ENCODE results near the gene RHBDL1. TPM values are rescaled to one million over a fixed set of nuclear protein-coding genes. Genes with fewer than 3 reads are reported as not detected.

RHBDL1 gene
- total and polyA plus RNA-seq, 9 of the 15 experiments (the other 6 are each of a cell fraction or from before 2014, with no cell fraction given) = 0.03 to 5.6 (median 1.3) TPM; not detected in 1

DNA sequence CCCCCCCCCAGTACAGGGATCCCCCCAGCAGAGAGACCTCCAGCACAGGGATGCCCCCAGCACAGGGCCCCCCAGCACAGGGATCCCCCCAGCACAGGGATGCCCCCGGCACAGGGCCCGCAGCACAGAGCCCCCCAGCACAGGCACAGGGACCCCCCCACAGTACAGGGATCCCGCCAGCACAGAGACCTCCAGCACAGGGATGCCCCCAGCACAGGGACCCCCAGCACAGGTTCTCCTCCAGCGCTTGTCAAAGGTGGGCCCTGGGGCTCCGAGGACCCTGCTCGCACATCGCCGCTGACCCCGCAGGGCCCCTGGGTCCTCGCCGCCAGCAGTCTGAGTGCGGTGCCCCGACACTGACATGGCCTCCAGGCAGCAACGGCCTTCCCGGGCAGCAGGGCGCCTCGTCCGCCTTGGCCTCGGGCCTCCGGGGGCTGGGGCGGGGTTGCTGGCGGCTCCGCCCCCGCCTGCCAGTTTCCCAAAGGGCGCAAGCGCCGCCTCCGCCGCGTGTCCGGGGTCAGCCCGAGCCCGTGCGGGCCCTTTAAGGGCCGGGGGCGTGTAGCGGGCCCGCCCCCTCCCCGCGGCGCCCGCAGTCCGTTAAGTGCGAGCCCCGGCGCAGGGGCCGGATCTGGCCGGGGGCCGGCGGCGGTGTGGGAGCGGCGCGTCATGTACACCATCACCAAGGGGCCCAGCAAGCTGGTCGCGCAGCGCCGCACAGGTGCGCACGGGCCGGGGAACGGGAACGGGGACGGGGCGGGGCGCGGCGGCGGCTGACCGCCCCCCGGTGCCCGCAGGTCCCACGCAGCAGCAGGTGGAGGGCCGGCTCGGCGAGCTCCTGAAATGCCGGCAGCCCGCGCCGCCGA, 33.9 kb upstream of the RHBDL1 start, which contains the start of gene MCRIP2 (continued):
- TF ChIP-seq, protein P1, sequence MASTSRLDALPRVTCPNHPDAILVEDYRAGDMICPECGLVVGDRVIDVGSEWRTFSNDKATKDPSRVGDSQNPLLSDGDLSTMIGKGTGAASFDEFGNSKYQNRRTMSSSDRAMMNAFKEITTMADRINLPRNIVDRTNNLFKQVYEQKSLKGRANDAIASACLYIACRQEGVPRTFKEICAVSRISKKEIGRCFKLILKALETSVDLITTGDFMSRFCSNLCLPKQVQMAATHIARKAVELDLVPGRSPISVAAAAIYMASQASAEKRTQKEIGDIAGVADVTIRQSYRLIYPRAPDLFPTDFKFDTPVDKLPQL (IDR thresholded peaks at IDR 0.05; ENCODE audit: extremely low read depth, insufficient read length) = no peak
- TF ChIP-seq ZNF511 (CRISPR knock-in tag; IDR thresholded peaks at IDR 0.05) (peak; percentile 13; the same call in 1 of the 2 replicates), RNF2 (IDR thresholded peaks at IDR 0.05) (no peak), SRF (CRISPR knock-in tag; IDR thresholded peaks at IDR 0.05) (no peak), ILF3 (IDR thresholded peaks at IDR 0.05; ENCODE audit: borderline replicate concordance) (no peak), RBBP5 (IDR thresholded peaks at IDR 0.05; ENCODE audit: borderline replicate concordance, insufficient read depth, low read length, poor library complexity, severe bottlenecking) (peak; percentile 45), EWSR1 (IDR thresholded peaks at IDR 0.05; ENCODE audit: borderline replicate concordance, low read depth, partially characterized antibody) (no peak), FOXP4 (CRISPR knock-in tag; IDR thresholded peaks at IDR 0.05; ENCODE audit: borderline replicate concordance) (no peak), ZNF165 (CRISPR knock-in tag; IDR thresholded peaks at IDR 0.05; ENCODE audit: borderline replicate concordance) (no peak), HNRNPUL1 (IDR thresholded peaks at IDR 0.05; ENCODE audit: low read length) (no peak), LEF1 (IDR thresholded peaks at IDR 0.05) (no peak), THRAP3 (IDR thresholded peaks at IDR 0.05; ENCODE audit: borderline replicate concordance) (no peak), ZNF408 (CRISPR knock-in tag; IDR thresholded peaks at IDR 0.05; ENCODE audit: low read depth) (no peak), ZNF324 (CRISPR knock-in tag; IDR thresholded peaks at IDR 0.05) (no peak), CREBBP (IDR thresholded peaks at IDR 0.05; ENCODE audit: low read depth, low read length) (no peak), ZNF561 (CRISPR knock-in tag; conservative IDR thresholded peaks at IDR 0.05) (no peak)
- TF ChIP-seq, protein P2, sequence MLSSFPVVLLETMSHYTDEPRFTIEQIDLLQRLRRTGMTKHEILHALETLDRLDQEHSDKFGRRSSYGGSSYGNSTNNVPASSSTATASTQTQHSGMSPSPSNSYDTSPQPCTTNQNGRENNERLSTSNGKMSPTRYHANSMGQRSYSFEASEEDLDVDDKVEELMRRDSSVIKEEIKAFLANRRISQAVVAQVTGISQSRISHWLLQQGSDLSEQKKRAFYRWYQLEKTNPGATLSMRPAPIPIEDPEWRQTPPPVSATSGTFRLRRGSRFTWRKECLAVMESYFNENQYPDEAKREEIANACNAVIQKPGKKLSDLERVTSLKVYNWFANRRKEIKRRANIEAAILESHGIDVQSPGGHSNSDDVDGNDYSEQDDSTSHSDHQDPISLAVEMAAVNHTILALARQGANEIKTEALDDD (IDR thresholded peaks at IDR 0.05) = no peak
- TF ChIP-seq, protein P3, sequence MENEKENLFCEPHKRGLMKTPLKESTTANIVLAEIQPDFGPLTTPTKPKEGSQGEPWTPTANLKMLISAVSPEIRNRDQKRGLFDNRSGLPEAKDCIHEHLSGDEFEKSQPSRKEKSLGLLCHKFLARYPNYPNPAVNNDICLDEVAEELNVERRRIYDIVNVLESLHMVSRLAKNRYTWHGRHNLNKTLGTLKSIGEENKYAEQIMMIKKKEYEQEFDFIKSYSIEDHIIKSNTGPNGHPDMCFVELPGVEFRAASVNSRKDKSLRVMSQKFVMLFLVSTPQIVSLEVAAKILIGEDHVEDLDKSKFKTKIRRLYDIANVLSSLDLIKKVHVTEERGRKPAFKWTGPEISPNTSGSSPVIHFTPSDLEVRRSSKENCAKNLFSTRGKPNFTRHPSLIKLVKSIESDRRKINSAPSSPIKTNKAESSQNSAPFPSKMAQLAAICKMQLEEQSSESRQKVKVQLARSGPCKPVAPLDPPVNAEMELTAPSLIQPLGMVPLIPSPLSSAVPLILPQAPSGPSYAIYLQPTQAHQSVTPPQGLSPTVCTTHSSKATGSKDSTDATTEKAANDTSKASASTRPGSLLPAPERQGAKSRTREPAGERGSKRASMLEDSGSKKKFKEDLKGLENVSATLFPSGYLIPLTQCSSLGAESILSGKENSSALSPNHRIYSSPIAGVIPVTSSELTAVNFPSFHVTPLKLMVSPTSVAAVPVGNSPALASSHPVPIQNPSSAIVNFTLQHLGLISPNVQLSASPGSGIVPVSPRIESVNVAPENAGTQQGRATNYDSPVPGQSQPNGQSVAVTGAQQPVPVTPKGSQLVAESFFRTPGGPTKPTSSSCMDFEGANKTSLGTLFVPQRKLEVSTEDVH (IDR thresholded peaks at IDR 0.05; ENCODE audit: low read depth, partially characterized antibody) = no peak
- TF ChIP-seq, protein P4, sequence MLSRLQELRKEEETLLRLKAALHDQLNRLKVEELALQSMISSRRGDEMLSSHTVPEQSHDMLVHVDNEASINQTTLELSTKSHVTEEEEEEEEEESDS (CRISPR knock-in tag; IDR thresholded peaks at IDR 0.05) = no peak

All from K562 (cell line).